B cell (primary cell): ENCODE data around the gene NCEH1. TPM values are rescaled to one million over a fixed set of nuclear protein-coding genes. Genes with fewer than 3 reads are reported as not detected.

Experiments used
- ATAC-seq: fragments of 200-7000 bp; cut with Tn5 transposase; one replicate; pipeline ENCODE4 v1.10.0; 2021; ENCODE audit warnings: low read depth, mild to moderate bottlenecking, moderate number of reproducible peaks, moderate library complexity
- CTCF ChIA-PET: fragments of 350-600 bp; sonication (Branson Sonifier 250); formaldehyde crosslinking; loops from one replicate; lab custom pipeline; 2021; ENCODE audit warnings: antibody characterized with exemption, inconsistent platforms; lab: Charles Lee
- POLR2A ChIA-PET: fragments of 350-600 bp; sonication (Branson Sonifier 250); formaldehyde crosslinking; loops from one replicate; lab custom pipeline; 2021; ENCODE audit warnings: antibody characterized with exemption; lab: Charles Lee
- DNase-seq: peaks from one replicate; pipeline ENCODE4 v3.0.0; 2013
- H2AFZ ChIP-seq: 2 replicates; pipeline ENCODE4 v1.6.1; 2012; ENCODE audit warnings: mild to moderate bottlenecking, low read depth, low read length; ENCODE audit not compliant: insufficient read depth, poor library complexity, severe bottlenecking
- H3K27ac ChIP-seq, 2 donors: 1 replicate in 1 of 2; 2 replicates in 1 of 2; pipeline ENCODE4 v1.5.1; 2012 to 2013; ENCODE audit warnings: low read length in 2 of 2, mild to moderate bottlenecking in 2 of 2, moderate library complexity in 1 of 2
- H3K27me3 ChIP-seq, 4 experiments: fragments of 200-600 bp in 1 of 4; sonication (generic) in 1 of 4; replicated peaks in 1 of 4; 1 replicate in 2 of 4; 2 replicates in 2 of 4; pipeline versions ENCODE4 v1.6.1 to v1.7.0; 2013 to 2016; ENCODE audit warnings: low read length in 3 of 4, mild to moderate bottlenecking in 2 of 4, mixed read lengths in 1 of 4, moderate library complexity in 1 of 4; ENCODE audit not compliant: insufficient read depth in 4 of 4, control insufficient read depth in 3 of 4; ENCODE audit errors: control extremely low read depth in 1 of 4
- H3K36me3 ChIP-seq, 2 experiments: replicated peaks in 1 of 2; 1 replicate in 1 of 2; 2 replicates in 1 of 2; pipeline versions ENCODE4 v1.6.1 to v1.7.1; 2013; ENCODE audit warnings: low read length in 1 of 2; ENCODE audit not compliant: insufficient read depth in 2 of 2, control insufficient read depth in 1 of 2; ENCODE audit errors: control extremely low read depth in 1 of 2, extremely low read depth in 1 of 2
- H3K4me1 ChIP-seq, 2 donors: fragments of 200-600 bp in 1 of 2; sonication (generic) in 1 of 2; 1 replicate in 1 of 2; 2 replicates in 1 of 2; pipeline versions ENCODE4 v1.5.1 to v1.6.1; 2013 to 2017; ENCODE audit warnings: low read length in 2 of 2; ENCODE audit not compliant: control insufficient read depth in 2 of 2, insufficient read depth in 2 of 2
- H3K4me2 ChIP-seq: replicated peaks from 2 replicates; pipeline ENCODE3; 2012; ENCODE audit warnings: mild to moderate bottlenecking, low read depth, low read length; ENCODE audit not compliant: poor library complexity, severe bottlenecking
- H3K4me3 ChIP-seq, 5 experiments: fragments of 200-600 bp in 1 of 5; sonication (generic) in 1 of 5; 1 replicate in 3 of 5; 2 replicates in 2 of 5; pipeline versions ENCODE4 v1.5.1 to v1.7.0; 2011 to 2016; ENCODE audit warnings: low read length in 4 of 5, mild to moderate bottlenecking in 4 of 5, low read depth in 2 of 5, control low read depth in 1 of 5, moderate library complexity in 1 of 5; ENCODE audit not compliant: insufficient read depth in 1 of 5; ENCODE audit errors: control extremely low read depth in 1 of 5, extremely low read depth in 1 of 5
- H3K79me2 ChIP-seq: fragments of 200-600 bp; sonication (generic); one replicate; pipeline ENCODE4 v1.6.0; 2016; ENCODE audit warnings: low read length; ENCODE audit not compliant: control insufficient read depth, insufficient read depth
- H3K9ac ChIP-seq: fragments of 200-600 bp; sonication (generic); 2 replicates; pipeline ENCODE4 v1.6.1; 2017; ENCODE audit warnings: mild to moderate bottlenecking, low read length, moderate library complexity
- H3K9me3 ChIP-seq, 3 donors: one replicate each; pipeline versions ENCODE4 v1.6.1 to v1.7.1; 2013; ENCODE audit warnings: low read length in 2 of 3; ENCODE audit not compliant: control insufficient read depth in 2 of 3, insufficient read depth in 1 of 3; ENCODE audit errors: control extremely low read depth in 1 of 3
- H4K20me1 ChIP-seq: 2 replicates; pipeline ENCODE4 v1.6.0; 2012; ENCODE audit warnings: mild to moderate bottlenecking, low read length; ENCODE audit not compliant: insufficient read depth, control insufficient read depth, poor library complexity, severe bottlenecking
- H3K27ac Mint-ChIP-seq: one replicate; pipeline ENCODE4 v1.8.0; 2021; ENCODE audit warnings: mixed read lengths
- H3K27me3 Mint-ChIP-seq: one replicate; pipeline ENCODE4 v1.8.0; 2021; ENCODE audit warnings: mixed read lengths
- H3K4me1 Mint-ChIP-seq: one replicate; pipeline ENCODE4 v1.8.0; 2021; ENCODE audit warnings: mixed read lengths
- H3K4me3 Mint-ChIP-seq: one replicate; pipeline ENCODE4 v1.8.0; 2021; ENCODE audit warnings: mixed read lengths
- H3K9me3 Mint-ChIP-seq: one replicate; pipeline ENCODE4 v1.8.0; 2022; ENCODE audit warnings: mixed read lengths; ENCODE audit not compliant: insufficient read depth
- EZH2 ChIP-seq: IDR thresholded peaks from 2 replicates; pipeline ENCODE4 v1.6.1; 2012; ENCODE audit warnings: borderline replicate concordance, low read depth, mild to moderate bottlenecking, moderate library complexity, low read length; ENCODE audit not compliant: insufficient read depth, poor library complexity, severe bottlenecking
- WGBS: methylation state at CpG from one replicate; pipeline ENCODE4 v1.1.5; 2013; ENCODE audit warnings: missing lambda C conversion rate; ENCODE audit not compliant: insufficient coverage; 5-methylcytosine and 5-hydroxymethylcytosine counted together
- intact Hi-C: fragments of 100-400 bp; cut with micrococcal nuclease; formaldehyde crosslinking; loops from one replicate; pipeline ENCODE4 v1.10.0; 2022
- polyA plus RNA-seq: library from polyadenylated mRNA; depleted of rRNA; stranded (reverse); fragments of >200 nt; gene quantifications from 2 replicates; pipeline ENCODE4 v1.2.3, GENCODE V29; 2012
- total RNA-seq, 2 donors: library from RNA; stranded (reverse); fragments of 120-200 nt in 1 of 2; gene quantifications; 1 replicate in 1 of 2; 2 replicates in 1 of 2; pipeline versions ENCODE4 v1.2.3 to v1.2.4, GENCODE V29; 2013 to 2022
- TF ChIP-seq, protein P1 (sequence below): fragments of 200-600 bp; IDR thresholded peaks from one replicate; pipeline ENCODE4 v1.8.0; 2022; ENCODE audit warnings: antibody characterized with exemption, mild to moderate bottlenecking

Gene NCEH1
- total and polyA plus RNA-seq, 2 donors (not counting 1 experiment from before 2014, with no cell fraction given): 3.4 to 8.6 TPM

DNA sequence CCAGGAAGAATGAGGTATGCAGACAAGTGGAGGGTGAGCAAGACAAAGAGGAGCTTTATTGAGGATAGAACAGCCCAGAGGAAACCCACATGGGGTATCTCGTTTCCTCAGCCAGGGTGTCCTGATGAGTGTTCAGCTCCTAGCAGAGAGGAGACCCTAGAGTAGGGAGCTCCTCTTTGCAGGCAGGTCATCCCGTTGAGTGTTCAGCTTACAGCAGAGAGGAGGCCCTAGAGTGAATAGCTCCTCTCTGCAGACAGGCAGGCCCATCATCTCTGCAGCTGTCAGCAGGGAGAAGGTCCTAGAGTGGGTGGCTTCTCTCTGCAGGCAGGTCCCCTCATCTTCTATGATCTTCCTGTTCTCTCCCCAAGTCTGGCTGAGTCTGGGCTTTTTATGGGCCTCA lies 97.0 kb downstream of the NCEH1 start:
- H3K4me3 Mint-ChIP-seq: no peak overlapping the region
- H3K4me3 ChIP-seq: no peak overlapping the region
- TF ChIP-seq, protein P1, sequence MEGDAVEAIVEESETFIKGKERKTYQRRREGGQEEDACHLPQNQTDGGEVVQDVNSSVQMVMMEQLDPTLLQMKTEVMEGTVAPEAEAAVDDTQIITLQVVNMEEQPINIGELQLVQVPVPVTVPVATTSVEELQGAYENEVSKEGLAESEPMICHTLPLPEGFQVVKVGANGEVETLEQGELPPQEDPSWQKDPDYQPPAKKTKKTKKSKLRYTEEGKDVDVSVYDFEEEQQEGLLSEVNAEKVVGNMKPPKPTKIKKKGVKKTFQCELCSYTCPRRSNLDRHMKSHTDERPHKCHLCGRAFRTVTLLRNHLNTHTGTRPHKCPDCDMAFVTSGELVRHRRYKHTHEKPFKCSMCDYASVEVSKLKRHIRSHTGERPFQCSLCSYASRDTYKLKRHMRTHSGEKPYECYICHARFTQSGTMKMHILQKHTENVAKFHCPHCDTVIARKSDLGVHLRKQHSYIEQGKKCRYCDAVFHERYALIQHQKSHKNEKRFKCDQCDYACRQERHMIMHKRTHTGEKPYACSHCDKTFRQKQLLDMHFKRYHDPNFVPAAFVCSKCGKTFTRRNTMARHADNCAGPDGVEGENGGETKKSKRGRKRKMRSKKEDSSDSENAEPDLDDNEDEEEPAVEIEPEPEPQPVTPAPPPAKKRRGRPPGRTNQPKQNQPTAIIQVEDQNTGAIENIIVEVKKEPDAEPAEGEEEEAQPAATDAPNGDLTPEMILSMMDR: no peak
- TF ChIP-seq EZH2: no peak
- H3K36me3 ChIP-seq: no peaks in the 10 kb centered on the region
- no peak overlapping the region for H3K27ac Mint-ChIP-seq
- H3K4me2 ChIP-seq: no peak overlapping the region
- H3K27me3 Mint-ChIP-seq: no peaks in the 10 kb centered on the region
- peaks cover 0 to 25% (median 8%) of the 10 kb centered on the region in 3 donors for H3K9me3 ChIP-seq
- 83% methylated on average over 2 of the region's 2 CpGs for WGBS
- ChIA-PET CTCF (interaction anchor here (1.2 to 2.3 kb wide), 2 partner anchors 9 to 18 kb away, joined by 4 to 11 read pairs; no protein-coding TSS in a partner anchor), POLR2A (no interaction called here)
- peaks cover 9% of the 10 kb centered on the region for H3K4me1 Mint-ChIP-seq
- DNase-seq (no peak), ATAC-seq (no peak)
- no peak overlapping the region for H2AFZ ChIP-seq
- no peaks in the 10 kb centered on the region for H3K79me2 ChIP-seq
- no peak overlapping the region for H3K27ac ChIP-seq
- H4K20me1 ChIP-seq: no peaks in the 10 kb centered on the region
- no peaks in the 10 kb centered on the region for H3K4me1 ChIP-seq
- intact Hi-C loops: no loop called here
- no peak overlapping the region for H3K9ac ChIP-seq
- no peaks in the 10 kb centered on the region for H3K9me3 Mint-ChIP-seq
- no peaks in the 10 kb centered on the region for H3K27me3 ChIP-seq

DNA sequence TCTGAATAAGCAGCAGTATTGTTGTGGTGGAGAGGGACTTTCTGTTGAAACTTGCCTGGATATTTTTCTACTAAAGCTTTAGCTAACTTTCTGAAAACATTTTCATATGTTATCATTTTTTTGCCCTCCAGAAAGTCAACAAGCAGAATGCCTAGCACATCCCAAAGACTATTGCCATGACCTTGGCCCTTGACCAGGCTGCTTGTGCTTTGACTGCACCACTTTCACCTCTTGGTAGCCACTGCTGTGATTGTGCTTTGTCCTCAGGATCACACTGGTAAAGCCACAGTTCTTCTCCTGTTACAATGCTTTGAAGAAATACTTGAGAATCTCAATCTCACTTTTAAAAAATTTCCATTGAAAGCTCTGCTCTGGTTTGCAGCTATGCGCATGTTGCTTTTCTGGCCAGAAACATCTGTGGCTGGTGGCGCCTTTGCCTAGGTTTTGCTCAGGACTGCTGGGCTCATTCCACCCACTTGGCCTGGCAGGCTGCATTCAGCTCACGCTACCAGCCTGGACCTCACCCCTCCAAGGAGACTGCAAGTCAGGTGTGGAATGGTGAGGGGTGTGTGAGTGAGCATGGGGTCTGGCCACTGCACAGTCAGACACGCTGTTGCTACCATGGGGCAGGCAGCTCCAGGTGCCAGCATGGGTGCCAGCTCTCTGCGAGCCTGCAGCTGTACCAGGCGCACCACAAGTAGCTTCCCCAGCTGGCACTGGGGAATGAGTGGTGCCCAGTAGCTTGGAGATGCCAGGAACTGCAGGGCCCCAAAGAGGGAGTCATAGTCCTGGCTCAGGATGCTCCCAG lies 97.8 kb downstream of the NCEH1 start:
- DNase-seq (no peak), ATAC-seq (no peak)
- 99% methylated on average over 5 of the region's 6 CpGs for WGBS
- H3K4me3 Mint-ChIP-seq: no peak overlapping the region
- CTCF ChIA-PET: interaction anchor here (1.2 to 2.3 kb wide), 2 partner anchors 10 to 18 kb away, joined by 4 to 11 read pairs; no protein-coding TSS in a partner anchor
- no peaks in the 10 kb centered on the region for H3K9me3 Mint-ChIP-seq
- Histone ChIP-seq H3K4me1 (no peaks in the 10 kb centered on the region), H3K36me3 (no peaks in the 10 kb centered on the region), H3K79me2 (no peaks in the 10 kb centered on the region), H3K27me3 (no peaks in the 10 kb centered on the region), H3K27ac (no peak overlapping the region), H4K20me1 (no peaks in the 10 kb centered on the region), H3K9ac (no peak overlapping the region), H3K4me2 (no peak overlapping the region), H2AFZ (no peak overlapping the region), H3K9me3 (peaks cover 0 to 25% (median 8%) of the 10 kb centered on the region in 3 donors), H3K4me3 (no peak overlapping the region)
- POLR2A ChIA-PET: no interaction called here
- H3K4me1 Mint-ChIP-seq: peaks cover 9% of the 10 kb centered on the region
- H3K27ac Mint-ChIP-seq: no peak overlapping the region
- TF ChIP-seq, protein P1: no peak
- TF ChIP-seq EZH2: no peak
- no peaks in the 10 kb centered on the region for H3K27me3 Mint-ChIP-seq
- intact Hi-C loops: no loop called here
